GM21367 (cell line): ENCODE data around the gene MAN1A1.
"Not testable (repeated sequence)": the region's sequence is repeated elsewhere in the genome, so short reads cannot be mapped to it uniquely, and the experiment has no call there.

ENCODE experiments used
- ATAC-seq: cut with Tn5 transposase; IDR thresholded peaks from one replicate; pipeline ENCODE4 v1.9.1; 2021; ENCODE audit not compliant: unreplicated experiment

MAN1A1 gene

DNA sequence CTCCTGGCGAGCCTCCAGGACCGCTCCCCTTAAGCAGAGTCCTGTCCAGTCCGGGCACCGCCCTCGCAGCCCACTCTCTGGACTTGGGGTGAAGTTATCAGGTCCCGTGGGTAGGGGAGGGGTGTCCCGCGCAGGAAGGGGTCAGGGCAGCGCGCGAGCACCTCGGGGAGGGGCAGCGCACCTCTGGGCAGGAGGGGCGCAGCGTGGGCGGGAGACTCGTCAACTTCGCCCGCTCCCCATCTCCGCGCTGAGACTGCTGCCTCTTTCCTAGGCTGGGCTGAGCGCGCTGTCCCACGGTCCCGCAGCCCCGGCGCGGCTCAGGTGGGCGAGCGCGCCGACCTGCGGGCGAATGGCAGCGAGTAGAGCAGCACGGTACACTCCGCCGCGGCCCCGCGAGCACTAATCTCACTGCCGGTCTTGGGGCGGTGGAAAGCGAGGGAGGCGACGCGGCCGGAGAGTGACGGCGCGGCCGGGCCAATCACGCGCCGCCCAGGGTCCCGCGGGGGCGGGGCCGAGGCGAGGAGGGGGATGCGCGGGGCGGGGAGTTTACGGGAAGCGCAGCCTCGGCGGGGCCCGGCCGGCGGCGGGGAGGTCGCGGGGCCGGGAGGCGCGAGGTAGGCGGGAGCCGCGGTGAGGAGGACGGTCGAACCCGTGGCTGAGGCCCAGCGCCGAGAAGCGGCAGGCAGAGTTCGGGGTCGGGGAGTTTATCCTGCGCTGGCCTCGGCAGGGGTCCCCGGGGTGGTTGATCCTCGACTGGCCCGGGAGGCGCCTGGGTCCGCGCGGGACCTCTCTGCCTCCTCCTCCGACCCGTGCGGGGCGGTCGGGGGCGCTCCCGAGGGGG, at the start of gene MAN1A1:
MAN1A1 (minus strand) TSS at position 401 of the 841 bp plus-strand sequence. CDS start 696 bp downstream, outside the sequence.
- peak; percentile 76 for ATAC-seq

GRCh38 chr6:119395192-119395591, 45.6 kb upstream of the MAN1A1 start:
- no peak for ATAC-seq

GRCh38 chr6:119390247-119390793, 40.8 kb upstream of the MAN1A1 start:
- no peak for ATAC-seq

DNA sequence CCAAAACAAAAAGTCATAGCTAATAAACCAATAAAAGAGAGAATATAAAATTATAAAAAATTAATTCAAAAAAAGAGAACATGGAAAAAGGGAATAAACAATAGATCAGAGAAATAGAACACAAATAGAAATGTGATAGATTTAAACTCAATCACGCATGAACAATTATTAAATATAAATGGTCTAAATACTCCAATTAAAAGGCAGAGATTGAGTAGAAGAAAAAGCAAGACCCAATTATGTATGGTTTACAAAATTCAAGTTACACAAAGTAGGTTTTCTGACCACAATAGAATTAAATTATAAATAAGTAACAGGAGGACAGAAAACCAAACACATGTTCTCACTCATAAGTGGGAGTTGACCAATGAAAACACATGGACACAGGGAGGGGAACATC, 36.4 kb upstream of the MAN1A1 start:
- no peak for ATAC-seq

DNA sequence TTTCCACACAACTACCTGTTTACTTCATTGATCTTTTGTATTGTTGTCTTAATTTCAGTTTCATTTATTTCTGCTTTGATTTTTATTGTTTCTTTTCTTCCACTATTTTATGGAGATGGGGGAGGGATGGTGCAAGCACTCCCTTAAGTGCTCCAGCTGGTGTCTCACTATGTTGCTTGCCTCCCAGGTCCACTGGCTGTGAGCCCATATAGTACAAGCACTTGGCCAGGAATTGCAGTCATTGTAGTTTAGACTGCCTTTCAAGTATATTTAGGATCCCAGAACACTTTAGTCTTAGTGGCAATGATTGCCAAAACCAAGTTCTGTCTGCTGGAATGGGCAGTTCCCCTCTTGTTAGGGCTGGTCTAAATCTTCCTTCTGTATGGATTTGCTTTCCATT, 34.9 kb upstream of the MAN1A1 start:
- ATAC-seq: no peak

GRCh38 chr6:119379809-119380208, 30.2 kb upstream of the MAN1A1 start:
- ATAC-seq: no peak

- ATAC-seq: not testable (repeated sequence)
Measured at GRCh38 chr6:119377043-119377442, 27.5 kb upstream of the MAN1A1 start.

DNA sequence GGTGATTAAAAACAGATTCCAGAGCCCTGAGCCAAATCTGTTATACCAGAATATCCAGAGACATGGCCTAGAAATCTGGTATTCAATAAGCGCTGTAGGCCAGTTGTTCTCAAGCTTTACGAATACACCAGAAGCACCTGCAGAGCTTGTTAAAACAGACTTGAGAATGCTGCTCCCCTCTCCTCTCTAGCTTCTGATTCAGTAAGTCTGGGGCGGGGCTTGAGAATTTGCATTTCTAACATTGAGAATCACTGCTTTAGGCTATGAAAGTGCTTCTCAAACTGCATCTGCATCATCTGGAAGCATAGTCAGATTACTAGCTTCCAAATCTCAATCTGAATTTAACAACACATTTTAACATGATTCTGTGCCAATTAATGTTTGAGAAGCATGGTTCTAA, 20.5 kb upstream of the MAN1A1 start:
- no peak for ATAC-seq

DNA sequence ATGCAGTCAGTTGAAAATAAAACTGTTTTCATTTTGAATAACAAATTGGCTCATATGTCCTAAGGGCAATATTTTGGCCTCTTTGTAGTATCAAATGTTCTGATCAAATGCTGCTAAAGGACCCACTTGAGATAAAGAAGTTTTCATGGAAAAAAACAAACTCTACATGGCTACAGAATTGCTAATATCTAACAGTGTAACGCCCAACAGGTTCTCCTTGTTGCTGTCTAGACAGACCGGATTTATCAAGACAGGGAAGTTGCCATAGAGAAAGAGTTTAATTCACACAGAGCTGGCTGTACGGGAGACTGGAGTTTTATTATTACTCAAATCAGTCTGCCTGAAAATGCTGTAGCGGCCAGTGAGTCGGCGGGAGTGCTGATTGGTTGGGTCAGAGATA, 19.4 kb upstream of the MAN1A1 start:
- ATAC-seq: no peak

DNA sequence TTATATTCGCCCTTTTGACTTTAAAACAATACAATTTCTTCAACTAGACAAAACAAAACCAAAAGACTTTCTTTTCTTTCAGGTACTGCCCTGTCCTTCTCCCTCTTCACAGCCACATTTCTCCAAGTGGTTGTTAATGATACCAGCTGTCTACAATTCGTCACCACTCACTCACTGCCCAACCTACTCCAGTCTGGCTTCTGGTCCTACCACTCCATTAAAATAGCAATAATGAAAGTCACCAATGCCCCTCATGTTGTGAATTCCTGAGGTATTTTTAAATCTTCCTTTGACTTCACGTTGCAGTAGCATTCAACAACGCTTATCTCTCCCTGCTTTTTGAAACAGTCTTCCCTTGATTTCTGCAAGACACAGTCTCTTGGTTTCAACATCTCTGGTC, 11.6 kb upstream of the MAN1A1 start:
- no peak for ATAC-seq

GRCh38 chr6:119360262-119360915, 10.8 kb upstream of the MAN1A1 start:
- no peak for ATAC-seq

- no peak for ATAC-seq
Measured at GRCh38 chr6:119355890-119356289, 6.3 kb upstream of the MAN1A1 start.

DNA sequence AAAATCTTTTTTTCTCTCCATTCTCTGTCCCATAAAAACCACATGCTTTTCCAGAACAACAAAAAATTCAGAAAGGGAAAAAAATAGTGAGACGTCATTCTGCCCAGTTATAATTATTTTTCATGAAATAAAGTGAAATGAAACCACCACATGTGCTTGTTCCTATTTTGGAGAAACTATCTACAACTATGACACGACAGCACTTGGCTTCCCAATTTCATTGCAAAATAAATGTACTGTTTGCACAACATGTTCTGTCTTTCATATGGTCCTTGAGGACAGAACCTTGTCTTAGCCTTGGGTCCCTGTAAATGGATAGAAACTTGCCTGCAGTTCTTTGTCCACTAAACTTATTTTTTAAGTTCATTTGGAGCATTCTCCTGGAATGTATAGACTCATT, 5.6 kb upstream of the MAN1A1 start:
- no peak for ATAC-seq

- ATAC-seq: no peak
Measured at GRCh38 chr6:119353696-119354095, 4.1 kb upstream of the MAN1A1 start.

DNA sequence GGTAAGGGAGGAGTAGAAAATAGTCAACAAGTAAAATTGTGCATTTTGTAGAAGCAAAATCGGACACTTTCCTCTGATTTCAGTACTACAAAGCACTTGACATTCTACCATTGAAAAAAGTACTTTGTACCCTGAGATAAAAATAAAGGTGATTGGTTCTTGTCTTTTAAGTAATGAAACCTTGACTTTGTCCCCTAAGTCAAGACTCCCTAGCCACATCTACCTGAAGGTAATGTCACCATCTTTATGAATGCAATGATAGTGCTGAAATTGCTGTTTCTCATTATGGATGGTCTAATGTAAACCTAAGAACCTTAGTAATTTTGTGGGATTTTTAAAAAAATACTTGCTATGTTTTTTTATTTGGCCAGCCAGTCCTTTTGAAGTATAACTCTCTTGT, 2.4 kb upstream of the MAN1A1 start:
- no peak for ATAC-seq

- no peak for ATAC-seq
Measured at GRCh38 chr6:119350952-119351372, 1.4 kb upstream of the MAN1A1 start.

DNA sequence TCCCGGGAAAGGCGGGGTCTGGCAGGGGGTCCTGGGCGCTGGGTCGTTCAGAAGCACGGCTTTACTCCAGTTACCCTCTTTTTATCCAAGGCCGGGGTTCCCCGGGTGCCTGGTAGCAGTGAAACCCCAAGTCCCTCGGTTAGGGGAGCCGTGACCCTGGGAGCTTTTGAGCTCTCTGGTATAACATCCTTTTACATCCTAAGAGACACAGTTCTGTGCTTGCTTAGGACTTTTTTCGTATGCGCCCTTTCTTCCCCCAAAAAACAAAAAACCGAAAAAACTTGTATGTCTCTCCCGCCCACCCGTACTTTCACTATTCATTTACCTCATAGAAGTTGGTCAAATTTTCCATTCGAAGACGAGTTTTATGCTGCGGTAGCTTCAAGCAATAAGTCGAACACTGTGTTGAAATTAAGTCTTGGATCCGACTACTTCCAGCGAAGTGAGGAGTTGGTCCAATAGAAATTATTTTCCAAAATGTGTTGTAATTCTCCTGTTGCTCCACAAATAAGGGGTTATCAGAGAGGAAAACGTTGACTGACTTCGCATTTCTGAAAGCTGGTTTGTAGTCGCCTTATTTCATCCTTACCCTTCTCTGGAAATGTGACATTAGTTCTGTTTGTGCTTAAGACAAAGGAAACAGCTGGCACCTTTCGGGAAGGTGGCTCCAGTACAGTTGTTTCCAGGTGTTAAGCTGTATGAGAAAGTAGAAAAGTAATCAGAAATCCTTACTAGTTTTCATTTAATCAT, 816 bp upstream of the MAN1A1 start:
- ATAC-seq: peak; percentile 9

- no peak for ATAC-seq
Measured at GRCh38 chr6:119348748-119349360, 707 bp downstream of the MAN1A1 start.

DNA sequence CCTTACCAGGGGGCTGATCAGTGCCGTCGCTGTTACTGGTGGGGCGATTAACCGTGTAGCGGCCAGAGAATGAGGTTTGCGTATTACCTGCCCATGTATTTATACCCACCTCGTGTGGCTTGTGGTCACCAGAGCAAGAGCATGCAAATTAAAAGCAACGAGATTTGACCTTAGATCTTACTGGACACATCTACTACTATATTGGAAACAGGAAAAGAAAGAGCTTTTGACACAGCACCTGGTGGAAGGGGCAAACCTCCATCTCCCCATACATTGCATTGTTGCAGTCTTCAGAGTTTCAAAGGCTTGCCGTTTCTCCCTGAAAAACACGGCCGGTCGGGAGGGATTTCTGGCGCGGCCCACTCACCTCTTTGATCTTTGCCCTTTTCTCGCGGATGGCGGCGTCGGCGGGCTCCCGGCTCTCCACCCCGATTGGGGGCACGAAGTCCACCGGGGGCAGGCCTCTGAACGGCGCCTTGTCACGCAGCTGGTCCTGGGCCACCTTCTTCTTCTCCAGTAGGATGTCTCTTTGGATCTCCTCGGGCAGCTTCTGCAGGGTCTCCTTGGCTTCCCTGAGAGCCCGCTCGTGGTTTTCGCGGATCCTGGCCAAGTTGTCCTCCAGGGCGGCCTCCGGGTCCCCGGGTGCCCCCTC, 1.3 kb downstream of the MAN1A1 start:
- peak; percentile 26 for ATAC-seq

GRCh38 chr6:119347466-119348095, 2.0 kb downstream of the MAN1A1 start:
- peak; percentile 22 for ATAC-seq
